SKM-1 treated with dmso at 0.1 percent for 144 hours (cell line): ENCODE measurements around the gene WIF1.

Experiments used
- DNase-seq: peaks from one replicate; lab custom pipeline; 2025; ENCODE audit not compliant: unreplicated experiment; lab: John Stamatoyannopoulos, UW

The WIF1 gene

GRCh38 chr12:65039301-65039700, 81.8 kb downstream of the WIF1 start:
- no peak for DNase-seq

DNA sequence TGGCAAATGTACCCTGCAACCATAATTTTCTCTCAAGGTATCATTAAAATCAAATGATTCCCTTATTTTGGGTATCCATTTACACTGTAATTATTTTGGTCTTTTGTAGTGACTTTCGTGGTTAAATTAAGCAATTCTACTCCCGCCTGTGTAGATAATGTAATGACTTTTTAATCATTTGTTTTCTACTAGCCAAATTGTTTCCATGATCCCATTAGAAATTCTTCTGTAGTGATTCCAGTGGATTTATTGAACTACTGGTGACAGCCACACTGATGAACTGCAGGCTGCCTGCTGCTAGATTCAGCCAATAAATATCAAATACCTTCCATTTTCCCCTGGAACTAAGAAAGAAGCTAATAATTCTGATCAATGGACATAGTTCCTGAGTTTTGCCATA, 96.0 kb downstream of the WIF1 start:
- DNase-seq = no peak

DNA sequence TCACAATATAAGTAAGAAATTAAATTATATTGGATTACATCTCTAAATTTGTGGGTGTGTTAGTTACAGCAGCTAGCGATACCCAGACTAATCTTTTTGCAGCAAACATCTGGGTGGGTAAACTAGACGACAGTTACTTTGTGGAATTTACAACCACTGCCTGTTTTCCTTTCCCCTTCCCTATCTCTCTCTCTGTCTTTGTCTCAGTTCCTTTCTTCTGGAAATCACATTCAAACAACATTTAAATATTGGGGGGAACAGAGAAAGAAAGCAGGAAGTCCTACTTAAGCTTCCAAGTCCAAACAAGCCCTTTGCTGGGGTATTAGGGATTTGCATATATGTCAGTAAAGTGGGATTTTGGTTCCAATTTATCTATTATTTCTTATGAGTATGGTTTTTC, 97.6 kb downstream of the WIF1 start:
- DNase-seq = no peak

- DNase-seq = no peak
Measured at GRCh38 chr12:65022960-65023359, 98.1 kb downstream of the WIF1 start.

GRCh38 chr12:65022421-65022820, 98.7 kb downstream of the WIF1 start:
- no peak for DNase-seq

DNA sequence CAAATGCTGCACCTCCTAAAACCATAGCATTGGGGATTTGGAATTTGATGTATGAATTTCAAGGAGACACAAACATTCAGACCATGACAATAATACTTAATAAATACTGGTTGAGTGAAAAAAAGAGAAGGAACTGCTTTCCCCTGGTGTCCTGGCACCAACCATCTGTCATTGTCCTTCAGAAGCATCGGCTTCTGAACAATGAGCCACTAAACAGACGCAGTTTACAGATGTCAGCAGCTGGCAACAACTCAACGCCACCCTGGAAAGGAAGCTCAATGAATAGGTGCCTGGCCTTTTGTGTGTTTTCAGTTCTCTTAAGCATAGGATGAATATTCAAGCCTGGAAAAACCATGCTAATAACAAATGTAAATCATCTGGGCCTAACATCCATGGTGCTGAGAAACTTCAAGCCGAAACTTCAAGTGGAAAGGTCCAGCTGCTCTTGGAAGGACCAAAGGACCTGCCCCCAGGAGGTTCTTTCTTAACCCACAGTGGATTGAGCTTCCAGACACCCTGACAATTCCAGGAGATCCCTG, 101.3 kb downstream of the WIF1 start:
- DNase-seq = no peak

- no peak for DNase-seq
Measured at GRCh38 chr12:65016881-65017650, 104.0 kb downstream of the WIF1 start.

DNA sequence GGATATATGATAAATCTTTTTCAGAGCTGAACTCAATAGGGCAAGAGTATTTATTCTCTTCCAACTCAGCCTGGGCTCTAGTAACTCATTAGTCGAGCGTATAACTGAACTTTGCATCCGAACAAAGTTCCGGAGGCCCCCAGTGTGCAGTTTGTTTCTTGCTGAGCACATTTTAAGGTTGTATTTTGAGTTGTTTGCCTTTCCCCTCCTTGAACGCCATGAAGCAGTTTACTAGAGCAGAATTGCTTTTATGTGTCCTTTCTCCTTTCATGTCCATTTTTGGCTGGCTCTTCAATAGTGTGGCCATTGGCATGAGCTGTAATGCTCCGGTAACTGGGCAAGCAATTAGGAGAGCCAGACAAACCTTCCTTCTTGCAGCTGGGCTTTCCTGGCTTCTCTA, 105.3 kb downstream of the WIF1 start:
- no peak for DNase-seq

- DNase-seq = no peak
Measured at GRCh38 chr12:65014504-65015271, 106.4 kb downstream of the WIF1 start.

- DNase-seq = no peak
Measured at GRCh38 chr12:65010437-65010836, 110.7 kb downstream of the WIF1 start.

GRCh38 chr12:65005716-65006115, 115.4 kb downstream of the WIF1 start:
- DNase-seq = no peak

GRCh38 chr12:65004270-65004669, 116.8 kb downstream of the WIF1 start:
- DNase-seq = no peak
